ENCODE results near the gene TUT4.
A peak's percentile ranks its signal among the peaks of the same experiment; 100 is the strongest.

Gene TUT4

GRCh38 chr1:52531249-52531872, 21.5 kb downstream of the TUT4 start:
- DNase-seq, result no peak

DNA sequence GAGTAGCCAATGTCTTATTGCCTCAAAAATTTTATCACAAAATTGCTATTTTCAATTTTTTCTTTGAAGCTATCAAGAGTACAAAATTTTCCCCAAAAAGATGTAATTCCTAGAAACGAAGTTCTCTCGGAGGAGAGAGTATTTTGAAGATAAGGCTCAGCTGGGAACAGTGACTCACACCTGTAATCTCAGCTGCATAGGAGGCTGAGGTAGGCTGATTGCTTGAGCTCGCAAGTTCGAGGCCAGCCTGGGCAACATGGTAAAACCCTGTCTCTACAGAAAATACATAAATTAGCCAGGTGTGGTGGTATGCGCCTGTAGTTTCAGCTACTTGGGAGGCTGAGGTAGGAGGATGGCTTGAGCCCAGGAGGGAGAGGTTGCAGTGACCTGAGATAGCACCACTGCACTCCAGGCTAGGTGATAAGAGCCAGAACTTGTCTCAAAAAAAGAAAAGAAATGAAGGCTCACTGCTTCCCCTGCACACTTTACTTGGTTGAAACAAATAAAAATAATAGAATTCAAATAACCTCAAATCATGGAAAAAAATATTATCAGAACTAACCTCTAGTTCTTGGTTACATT, 22.2 kb downstream of the TUT4 start:
- no peak for DNase-seq

DNA sequence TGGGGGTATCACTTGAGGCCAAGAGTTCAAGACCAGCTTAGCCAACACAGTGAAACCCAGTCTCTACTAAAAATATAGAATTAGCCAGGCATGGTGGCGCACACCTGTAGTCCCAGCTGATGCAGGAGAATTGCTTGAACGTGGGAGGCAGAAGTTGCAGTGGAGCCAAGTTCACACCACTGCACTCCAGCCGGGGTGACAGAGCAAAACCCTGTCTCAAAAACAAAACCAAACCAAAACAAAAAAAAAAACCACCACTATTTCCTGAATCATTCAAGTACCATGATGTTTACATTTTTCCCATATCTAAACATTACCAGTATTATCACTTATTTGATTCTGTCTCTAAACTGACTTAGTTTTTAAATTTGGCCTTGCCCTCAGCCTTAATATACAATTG, 29.5 kb downstream of the TUT4 start:
- DNase-seq, result no peak

GRCh38 chr1:52520148-52520547, 32.7 kb downstream of the TUT4 start:
- no peak for DNase-seq

- DNase-seq, result no peak
Observed at GRCh38 chr1:52518962-52519361, 33.9 kb downstream of the TUT4 start.

DNA sequence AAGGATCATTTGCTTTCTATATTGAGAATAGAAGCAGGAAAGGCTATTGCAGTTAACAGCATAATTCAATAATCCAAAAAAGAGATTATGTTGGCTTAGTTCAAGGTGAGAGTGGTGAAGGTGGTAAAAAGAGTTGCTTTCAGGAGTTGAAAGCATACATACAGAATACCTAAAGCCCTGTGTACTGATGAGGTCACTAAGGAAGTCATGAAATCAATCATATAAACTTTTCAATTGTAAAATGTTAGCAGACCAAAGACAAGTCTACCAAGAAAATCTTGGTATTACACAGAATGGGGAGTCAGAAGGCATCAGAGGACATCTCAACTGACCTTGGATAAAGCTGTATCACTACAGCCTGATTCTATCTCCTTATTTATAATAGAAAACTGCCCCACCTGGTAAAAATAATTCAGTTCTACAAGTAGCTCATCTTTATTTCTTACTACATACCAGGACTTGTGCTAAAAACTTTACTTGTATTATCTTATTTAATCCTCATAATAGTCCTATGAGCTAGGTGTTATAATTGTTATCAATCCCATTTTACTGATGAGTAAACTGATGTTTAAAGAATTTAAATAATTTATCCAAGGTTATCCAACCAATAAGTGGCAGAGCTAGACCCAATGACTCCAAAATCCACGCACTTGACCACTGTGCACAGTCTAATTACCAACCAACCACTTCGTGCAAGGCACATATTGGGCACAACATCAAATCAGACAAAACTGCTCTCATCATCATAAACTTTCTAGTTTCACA, 40.9 kb downstream of the TUT4 start:
- no peak for DNase-seq

DNA sequence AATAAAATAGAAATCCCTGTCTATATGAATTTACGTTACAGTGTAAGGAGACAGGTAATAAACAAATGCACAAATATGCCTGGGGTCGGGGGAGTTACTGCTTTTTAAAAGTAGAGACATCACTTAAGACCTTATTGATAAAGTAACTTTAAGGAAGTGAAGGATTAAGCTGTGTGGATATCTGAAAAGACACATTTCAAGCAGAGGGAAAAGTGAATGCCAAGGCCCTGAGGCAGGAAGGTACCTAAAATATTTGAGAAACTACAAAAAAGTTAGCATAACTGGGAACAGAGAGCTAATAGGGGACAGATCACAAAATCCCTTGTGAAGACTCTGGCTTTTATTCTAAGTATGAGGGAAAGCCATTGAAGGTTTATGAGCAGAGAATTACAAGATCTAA, 41.5 kb downstream of the TUT4 start:
- no peak for DNase-seq

DNA sequence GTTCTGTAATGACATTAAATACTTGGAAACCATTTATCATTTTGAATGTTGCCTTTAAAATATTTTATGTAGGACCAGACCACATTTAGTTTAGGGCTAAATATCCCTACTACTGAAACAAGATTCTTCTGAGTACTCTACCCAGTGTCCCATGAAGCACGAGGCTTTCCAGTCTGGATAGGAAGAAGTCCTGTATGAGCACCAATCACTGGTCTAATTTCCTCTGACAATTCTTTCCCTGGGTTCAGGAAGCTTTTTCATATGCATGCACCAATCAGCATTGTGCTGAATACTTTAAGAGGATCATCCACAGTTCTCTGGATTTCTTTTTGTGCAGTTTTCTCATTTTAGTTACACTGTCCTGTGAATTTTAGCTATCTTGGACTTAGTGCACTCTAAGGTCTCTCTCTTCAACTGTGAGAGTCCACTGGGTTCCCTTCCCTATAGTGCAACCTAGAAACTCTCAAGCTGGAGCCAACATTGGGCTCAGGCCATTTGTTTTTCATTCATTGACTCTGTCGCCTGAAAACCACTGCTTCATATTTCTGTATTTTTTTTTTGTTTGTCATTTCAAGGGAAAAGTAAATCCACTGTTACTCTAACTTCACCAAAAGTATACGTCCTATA, 45.9 kb downstream of the TUT4 start:
- no peak for DNase-seq

GRCh38 chr1:52506349-52506748, 46.5 kb downstream of the TUT4 start:
- DNase-seq, result no peak

DNA sequence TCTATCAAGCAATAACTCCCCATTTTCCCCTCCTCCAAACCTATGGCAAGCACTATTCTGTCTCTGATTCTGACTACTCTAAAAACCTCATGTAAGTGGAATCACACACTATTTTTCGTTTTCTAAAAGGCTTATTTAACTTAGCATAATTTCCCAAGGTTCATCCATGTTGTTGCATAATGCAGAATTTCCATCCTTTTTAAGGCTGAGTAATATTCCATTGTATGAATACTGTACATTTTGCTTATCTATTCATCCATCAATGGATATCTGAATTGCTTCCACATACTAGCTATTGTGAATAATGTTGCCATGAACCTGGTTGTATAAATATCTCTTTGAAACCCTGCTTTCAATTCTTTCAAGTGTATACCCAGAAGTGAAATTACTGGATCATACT, 48.2 kb downstream of the TUT4 start:
- no peak for DNase-seq

DNA sequence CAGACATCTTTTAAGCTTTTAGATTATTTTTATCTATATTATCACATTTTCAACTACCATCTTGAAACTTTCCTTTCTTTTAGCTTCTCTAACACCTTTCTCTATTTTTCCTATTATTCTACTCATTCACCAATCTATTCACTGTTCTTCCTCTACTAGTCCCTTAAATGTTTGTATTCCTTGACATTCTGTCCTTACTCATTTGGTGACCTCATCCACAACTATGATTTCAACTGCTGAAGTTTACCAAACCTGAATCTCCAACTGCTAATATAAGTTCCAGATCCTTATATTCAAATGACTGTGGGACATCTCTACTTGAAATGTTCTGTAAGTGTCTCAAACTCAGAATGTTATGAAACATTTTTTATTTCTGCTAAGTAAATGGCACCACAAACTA, 49.2 kb downstream of the TUT4 start:
- no peak for DNase-seq

DNA sequence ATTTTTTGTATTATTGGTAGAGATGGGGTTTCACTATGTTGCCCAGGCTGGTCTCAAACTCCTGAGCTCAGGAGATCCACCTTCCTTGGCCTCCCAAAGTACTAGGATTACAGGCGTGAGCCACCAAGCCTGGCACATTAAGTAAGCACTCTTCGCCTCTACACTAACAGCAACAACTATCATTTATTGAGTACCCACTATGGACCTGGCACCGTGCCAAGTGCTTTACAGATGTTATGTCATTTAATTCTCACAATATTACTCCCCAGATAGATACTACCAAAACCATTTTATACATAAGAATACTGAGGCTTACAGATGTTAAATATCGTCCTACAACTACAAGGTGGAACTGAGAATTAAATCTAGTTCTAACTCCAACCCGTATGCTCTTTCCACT, 50.1 kb downstream of the TUT4 start:
- DNase-seq, result peak; percentile 11

DNA sequence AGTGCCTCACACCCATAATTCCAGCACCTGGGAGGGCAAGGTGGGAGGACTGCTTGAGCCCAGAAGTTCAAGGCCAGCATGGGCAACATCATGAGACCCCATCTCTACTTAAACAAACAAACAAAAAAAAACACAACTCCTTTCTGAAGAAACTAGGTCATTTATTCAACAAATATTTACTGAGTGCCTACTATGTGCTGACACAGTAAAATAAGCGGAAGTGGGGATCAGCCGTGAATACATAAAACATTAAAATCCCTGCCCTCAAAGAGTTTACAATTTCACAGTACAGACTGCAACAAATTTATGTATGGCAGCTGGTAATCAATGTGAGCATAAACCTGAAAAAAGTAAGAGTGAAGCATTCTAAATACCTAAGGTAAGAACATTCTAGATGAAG, 65.3 kb downstream of the TUT4 start:
- DNase-seq, result no peak

GRCh38 chr1:52482326-52483004, 70.4 kb downstream of the TUT4 start:
- DNase-seq, result no peak

GRCh38 chr1:52479076-52479475, 73.8 kb downstream of the TUT4 start:
- DNase-seq, result no peak

DNA sequence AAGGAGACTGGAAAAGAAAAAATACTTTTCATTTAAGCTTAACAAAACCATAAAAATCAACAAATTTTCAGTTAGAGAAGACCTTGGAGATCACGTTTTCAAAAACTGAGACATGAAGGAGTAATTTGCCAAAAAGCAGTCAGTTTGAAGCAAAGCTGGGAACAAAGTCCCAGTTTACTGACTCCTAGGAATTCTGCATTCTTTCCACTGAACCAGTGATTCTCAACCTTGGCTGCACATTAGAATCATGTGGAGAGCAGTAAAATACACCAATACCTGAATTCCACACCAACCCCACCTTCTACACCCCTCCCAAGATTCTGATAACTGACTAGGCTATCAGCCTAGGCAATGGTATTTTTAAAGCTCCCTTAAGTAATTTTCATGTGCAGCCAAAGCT, 75.0 kb downstream of the TUT4 start:
- no peak for DNase-seq

DNA sequence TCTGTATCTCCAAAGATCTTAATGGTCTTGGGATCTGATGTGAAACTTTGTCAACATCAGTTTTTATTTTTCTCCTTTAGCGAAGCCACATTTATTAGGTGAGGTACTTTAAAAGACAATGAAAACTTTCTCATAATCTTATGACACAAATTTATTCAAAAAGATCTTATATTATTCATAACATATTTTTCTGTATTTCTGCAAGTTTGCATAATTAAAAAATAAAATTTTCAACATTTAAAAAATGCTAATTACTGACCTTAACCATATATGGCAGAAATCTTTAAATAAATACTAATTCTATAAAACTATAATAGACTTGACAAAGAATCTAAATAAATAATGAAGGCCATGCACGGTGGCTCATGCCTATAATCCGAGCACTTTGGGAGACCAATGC, 75.9 kb downstream of the TUT4 start:
- no peak for DNase-seq

DNA sequence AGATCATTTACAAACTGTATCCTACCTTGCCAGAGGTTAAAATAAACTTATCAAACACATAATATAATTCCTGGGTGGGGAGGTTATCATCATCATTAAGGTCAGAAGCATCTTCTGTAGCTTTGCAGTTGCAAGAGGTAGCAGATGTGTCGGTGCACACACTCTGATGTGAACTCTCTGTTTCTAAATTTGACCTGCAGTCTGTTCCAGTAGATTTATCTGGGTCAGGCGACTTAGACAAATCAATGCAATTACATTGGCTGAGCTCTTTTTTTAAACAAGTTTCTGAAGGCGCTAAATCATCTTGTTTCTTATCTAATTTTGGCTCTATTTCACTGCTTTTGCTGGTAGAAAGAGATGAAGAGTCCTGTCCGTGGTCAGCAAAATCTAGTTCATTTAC, 78.1 kb downstream of the TUT4 start:
- no peak for DNase-seq

DNA sequence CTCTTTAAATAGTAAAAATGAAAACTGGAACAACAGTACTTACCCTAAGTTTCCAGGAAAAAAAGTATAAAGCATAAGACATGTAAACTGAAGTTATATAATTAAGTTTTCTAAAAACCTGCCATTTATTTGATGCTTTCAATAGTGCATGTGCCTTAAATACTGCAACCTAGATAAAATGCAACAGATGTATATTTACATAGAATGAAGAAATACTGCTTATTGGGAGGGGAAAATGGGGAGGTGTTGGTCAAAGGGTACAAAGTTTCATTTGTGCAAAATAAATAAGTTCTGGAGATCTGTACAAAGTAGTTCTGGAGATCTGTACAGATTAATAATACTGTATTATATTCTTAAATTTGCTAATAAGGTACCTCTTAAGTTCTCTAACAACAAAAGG, 79.9 kb downstream of the TUT4 start:
- DNase-seq, result no peak

GRCh38 chr1:52472384-52472783, 80.5 kb downstream of the TUT4 start:
- no peak for DNase-seq

- DNase-seq, result no peak
Observed at GRCh38 chr1:52469108-52469507, 83.8 kb downstream of the TUT4 start.

DNA sequence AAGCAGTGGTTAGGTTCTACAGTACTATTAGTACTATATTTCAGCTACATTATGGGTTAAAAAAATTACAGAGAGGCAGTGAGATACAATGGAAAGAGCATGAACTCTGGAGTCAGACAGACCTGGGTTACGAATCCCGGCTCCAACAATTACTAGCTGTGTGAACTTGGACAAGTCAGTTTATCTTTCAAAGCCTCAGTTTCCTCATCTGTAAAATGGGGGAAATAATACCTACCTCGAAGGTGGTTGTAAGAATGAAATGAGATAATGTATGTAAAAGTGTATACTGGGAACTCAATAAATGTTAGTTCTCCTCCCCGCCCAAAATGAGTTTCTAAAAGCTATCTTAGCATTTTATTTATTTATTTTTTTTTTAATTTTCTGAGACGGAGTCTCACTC, 89.0 kb downstream of the TUT4 start:
- no peak for DNase-seq

DNA sequence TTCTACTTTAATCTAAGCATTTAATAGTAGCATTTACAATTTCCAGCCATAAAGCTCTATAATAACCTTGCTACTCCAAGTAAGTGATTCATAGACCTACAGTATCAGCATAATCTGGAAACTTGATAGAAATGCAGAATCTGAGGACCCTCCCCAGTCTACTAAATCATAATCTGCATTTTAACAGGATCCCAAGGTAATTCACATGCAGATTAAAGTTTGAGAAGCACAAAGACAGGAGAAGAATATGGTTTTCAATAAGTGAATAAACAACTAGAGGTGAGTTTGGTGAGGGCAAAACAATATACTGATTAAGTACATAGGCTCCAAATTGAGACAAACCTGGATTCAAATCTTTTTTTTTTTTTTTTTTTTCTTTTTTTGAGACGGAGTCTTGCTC, 91.1 kb downstream of the TUT4 start:
- DNase-seq, result no peak

- DNase-seq, result no peak
Observed at GRCh38 chr1:52460694-52461093, 92.2 kb downstream of the TUT4 start.

Measured in NCI-H2029 treated with DMSO at 0.1 percent for 48 hours (cell line).